Activated CD4-positive, CD25-positive, alpha-beta regulatory T cell (primary cell): ENCODE measurements around the gene DOK3.
"Not testable (repeated sequence)": the region's sequence is repeated elsewhere in the genome, so short reads cannot be mapped to it uniquely, and the experiment has no call there.

Experiments used
- DNase-seq, 4 experiments: peaks; one replicate each; lab custom pipeline; 2025; lab: John Stamatoyannopoulos, UW

DOK3 gene

GRCh38 chr5:177496070-177496726 is 13.4 kb downstream of the DOK3 start:
- no peak for DNase-seq

GRCh38 chr5:177495243-177496060 is 14.2 kb downstream of the DOK3 start:
- no peak for DNase-seq

- no peak for DNase-seq
Measured at GRCh38 chr5:177494346-177495195, 15.1 kb downstream of the DOK3 start.

GRCh38 chr5:177493795-177494345 is 15.8 kb downstream of the DOK3 start:
- DNase-seq, result no peak

GRCh38 chr5:177492841-177493240 is 16.8 kb downstream of the DOK3 start:
- DNase-seq, result no peak

GRCh38 chr5:177491983-177492746 is 17.5 kb downstream of the DOK3 start:
- DNase-seq, result no peak

- DNase-seq, result no peak
Measured at GRCh38 chr5:177491429-177491945, 18.1 kb downstream of the DOK3 start.

GRCh38 chr5:177490992-177491391 is 18.6 kb downstream of the DOK3 start:
- DNase-seq, result no peak

- DNase-seq, result no peak
Measured at GRCh38 chr5:177490311-177490991, 19.2 kb downstream of the DOK3 start.

GRCh38 chr5:177489119-177489716 is 20.4 kb downstream of the DOK3 start:
- no peak for DNase-seq

GRCh38 chr5:177487975-177488374 is 21.7 kb downstream of the DOK3 start:
- DNase-seq, result no peak

GRCh38 chr5:177487144-177487543 is 22.5 kb downstream of the DOK3 start:
- DNase-seq, result no peak

GRCh38 chr5:177486256-177486655 is 23.4 kb downstream of the DOK3 start:
- no peak for DNase-seq

GRCh38 chr5:177485753-177486152 is 23.9 kb downstream of the DOK3 start:
- DNase-seq, result not testable (repeated sequence)

- no peak for DNase-seq
Measured at GRCh38 chr5:177484902-177485549, 24.6 kb downstream of the DOK3 start.

GRCh38 chr5:177483994-177484901 is 25.4 kb downstream of the DOK3 start:
- DNase-seq, result no peak

GRCh38 chr5:177483042-177483441 is 26.6 kb downstream of the DOK3 start:
- no peak for DNase-seq

- DNase-seq, result no peak
Measured at GRCh38 chr5:177482359-177482795, 27.2 kb downstream of the DOK3 start.

- DNase-seq, result no peak
Measured at GRCh38 chr5:177479774-177480173, 29.9 kb downstream of the DOK3 start.
